ENCODE data around the gene USP32.
"Not testable (repeated sequence)": the region's sequence is repeated elsewhere in the genome, so short reads cannot be mapped to it uniquely, and the experiment has no call there.

USP32 gene

GRCh38 chr17:60371818-60372510 is 20.0 kb downstream of the USP32 start:
- DNase-seq (ENCODE audit: low read depth in 2 of 2), result no peak

- DNase-seq (ENCODE audit: low read depth in 2 of 2), result no peak
Measured at GRCh38 chr17:60371416-60371815, 20.5 kb downstream of the USP32 start.

- no peak for DNase-seq (ENCODE audit: low read depth in 2 of 2)
Measured at GRCh38 chr17:60369727-60370126, 22.2 kb downstream of the USP32 start.

GRCh38 chr17:60363700-60364405 is 28.1 kb downstream of the USP32 start:
- no peak for DNase-seq (ENCODE audit: low read depth in 2 of 2)

- no peak for DNase-seq (ENCODE audit: low read depth in 2 of 2)
Measured at GRCh38 chr17:60362329-60362728, 29.6 kb downstream of the USP32 start.

- DNase-seq (ENCODE audit: low read depth in 2 of 2), result no peak
Measured at GRCh38 chr17:60361889-60362288, 30.0 kb downstream of the USP32 start.

- DNase-seq (ENCODE audit: low read depth in 2 of 2), result no peak
Measured at GRCh38 chr17:60359415-60359814, 32.5 kb downstream of the USP32 start.

- DNase-seq (ENCODE audit: low read depth in 2 of 2), result no peak
Measured at GRCh38 chr17:60358606-60359225, 33.2 kb downstream of the USP32 start.

GRCh38 chr17:60356940-60357339 is 35.0 kb downstream of the USP32 start:
- DNase-seq (ENCODE audit: low read depth in 2 of 2), result no peak

GRCh38 chr17:60355663-60356594 is 36.0 kb downstream of the USP32 start:
- DNase-seq (ENCODE audit: low read depth in 2 of 2), result no peak

GRCh38 chr17:60354223-60354622 is 37.7 kb downstream of the USP32 start:
- no peak for DNase-seq (ENCODE audit: low read depth in 2 of 2)

- DNase-seq (ENCODE audit: low read depth in 2 of 2), result no peak
Measured at GRCh38 chr17:60353773-60354172, 38.2 kb downstream of the USP32 start.

- no peak for DNase-seq (ENCODE audit: low read depth in 2 of 2)
Measured at GRCh38 chr17:60352569-60352968, 39.4 kb downstream of the USP32 start.

GRCh38 chr17:60352071-60352470 is 39.9 kb downstream of the USP32 start:
- no peak for DNase-seq (ENCODE audit: low read depth in 2 of 2)

GRCh38 chr17:60351012-60351695 is 40.8 kb downstream of the USP32 start:
- DNase-seq (ENCODE audit: low read depth in 2 of 2), result no peak

GRCh38 chr17:60348616-60349015 is 43.3 kb downstream of the USP32 start:
- no peak for DNase-seq (ENCODE audit: low read depth in 2 of 2)

- no peak for DNase-seq (ENCODE audit: low read depth in 2 of 2)
Measured at GRCh38 chr17:60345233-60345632, 46.7 kb downstream of the USP32 start.

- DNase-seq (ENCODE audit: low read depth in 2 of 2), result not testable (repeated sequence)
Measured at GRCh38 chr17:60342492-60342891, 49.4 kb downstream of the USP32 start.

- DNase-seq (ENCODE audit: low read depth in 2 of 2), result no peak
Measured at GRCh38 chr17:60335289-60335688, 56.6 kb downstream of the USP32 start.

- no peak for DNase-seq (ENCODE audit: low read depth in 2 of 2)
Measured at GRCh38 chr17:60333628-60334031, 58.3 kb downstream of the USP32 start.

GRCh38 chr17:60333072-60333471 is 58.9 kb downstream of the USP32 start:
- not testable (repeated sequence) for DNase-seq (ENCODE audit: low read depth in 2 of 2)
